Ovary (tissue), 9 donors: ENCODE measurements around the gene WIPF1. TPM values are rescaled to one million over a fixed set of nuclear protein-coding genes. Genes with fewer than 3 reads are reported as not detected.

Source experiments
- DNase-seq, 5 donors: peaks; one replicate each; pipeline ENCODE4 v3.0.0-alpha.2; 2019 to 2020
- H3K27ac ChIP-seq, 2 donors: fragments of 200-600 bp; one replicate each; pipeline versions ENCODE4 v1.5.1 to v1.8.0; 2019 to 2022
- H3K27me3 ChIP-seq: fragments of 200-600 bp; one replicate; pipeline ENCODE4 v1.8.0; 2022
- H3K36me3 ChIP-seq: fragments of 200-600 bp; sonication (generic); one replicate; pipeline ENCODE4 v1.5.1; 2019
- H3K4me1 ChIP-seq: one replicate; pipeline ENCODE4 v1.8.1; 2013; ENCODE audit warnings: mild to moderate bottlenecking, moderate library complexity; ENCODE audit not compliant: insufficient read depth
- H3K4me3 ChIP-seq: fragments of 200-600 bp; sonication (generic); one replicate; pipeline ENCODE4 v1.5.1; 2017
- H3K9me3 ChIP-seq, 2 donors: fragments of 200-600 bp in 1 of 2; sonication (generic) in 1 of 2; one replicate each; pipeline versions ENCODE4 v1.5.1 to v1.8.1; 2013 to 2019; ENCODE audit warnings: mild to moderate bottlenecking in 1 of 2, moderate library complexity in 1 of 2
- EP300 ChIP-seq: sonication (generic); formaldehyde crosslinking; IDR thresholded peaks from one replicate; pipeline ENCODE4 v1.6.1; 2017; ENCODE audit warnings: antibody characterized with exemption
- POLR2A ChIP-seq: fragments of 450-650 bp; IDR thresholded peaks from one replicate; pipeline ENCODE4 v1.6.1; 2017; ENCODE audit warnings: antibody characterized with exemption, mild to moderate bottlenecking, moderate library complexity
- WGBS, 3 donors: extraction: QIAGEN DNeasy Blood & Tissue Kit in 1 of 3; methylation state at CpG; one replicate each; pipeline versions ENCODE4 v1.1.5 to v1.1.7; 2013 to 2017; 5-methylcytosine and 5-hydroxymethylcytosine counted together
- intact Hi-C, 4 donors: fragments of 100-400 bp; cut with DNase I; formaldehyde crosslinking; loops; one replicate each; pipeline versions ENCODE4 v1.11.0 to v1.15.1; 2022 to 2023
- polyA plus RNA-seq, 2 donors: library from polyadenylated mRNA; stranded (reverse); fragments of 200-250 nt in 1 of 2; fragments of 350-450 nt in 1 of 2; fragmentation: Illumina TruSeq in 1 of 2; extraction: RNeasy Lipid Tissue Mini Kit (QIAGEN cat#74804) in 1 of 2; gene quantifications; one replicate each; pipeline ENCODE4 v1.2.3, GENCODE V29; 2013 to 2014
- total RNA-seq, 7 donors: library from RNA; depleted of rRNA in 2 of 7; stranded (reverse); fragments of >200 nt in 2 of 7; fragmentation: NEBNext Ultra II Directional in 3 of 7; extraction: Animal tissue kit (Norgen Biotek cat#: 25700) in 3 of 7; gene quantifications; one replicate each; pipeline versions ENCODE4 v1.1.0 to v1.2.4, GENCODE V29; 2016 to 2023
- TF ChIP-seq, protein P1 (sequence below), 3 donors: fragments of 450-650 bp in 2 of 3; fragments of 200-600 bp in 1 of 3; IDR thresholded peaks; one replicate each; pipeline versions ENCODE4 v1.5.1 to v1.8.0; 2016 to 2022; ENCODE audit warnings: antibody characterized with exemption in 3 of 3, mild to moderate bottlenecking in 1 of 3
- donor health status: DM: no; HTN: no; CAD: no; lungs with moderate emphysema.
- donor health status: DM: no; HTN: no; CAD: no.
- donor health status: Bipolar disorder and iron deficiency.
- donor health status: DM: yes; HTN: yes; CAD: no.
- donor health status: DM: no; HTN: no; CAD: no.
- donor health status: DM: yes; HTN: yes; CAD: no.

The WIPF1 gene
- total and polyA plus RNA-seq, 9 donors, result 9.7 to 42.6 (median 24.4) TPM

DNA sequence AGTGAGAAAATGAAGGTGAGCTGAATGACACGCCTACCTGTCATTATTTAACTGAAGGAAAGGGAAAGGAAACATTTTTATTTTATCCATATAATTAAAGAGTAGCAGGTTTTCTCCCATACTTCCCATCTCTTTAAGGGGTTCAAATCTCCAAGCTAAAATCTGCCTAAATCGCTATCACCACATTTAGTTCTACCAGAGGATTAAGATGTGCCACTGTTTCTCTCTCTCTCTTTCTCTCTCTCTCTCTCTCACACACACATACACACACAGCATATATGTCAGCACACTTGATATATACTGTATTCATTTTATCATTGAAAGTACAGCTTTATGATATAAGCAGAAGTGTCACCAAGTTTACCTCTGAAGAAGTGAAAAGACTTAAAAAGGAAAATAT lies 3.1 kb downstream of the WIPF1 start:
- intact Hi-C loops, result no loop called here
- WGBS, 3 donors, result 95 to 97% (median 96%) methylated on average over 2 of the region's 2 CpGs
- peaks cover 4% of the 10 kb centered on the region for H3K4me1 ChIP-seq
- no peak for DNase-seq
- no peak overlapping the region for H3K4me3 ChIP-seq
- TF ChIP-seq EP300, result no peak
- TF ChIP-seq POLR2A, result no peak
- TF ChIP-seq, protein P1, sequence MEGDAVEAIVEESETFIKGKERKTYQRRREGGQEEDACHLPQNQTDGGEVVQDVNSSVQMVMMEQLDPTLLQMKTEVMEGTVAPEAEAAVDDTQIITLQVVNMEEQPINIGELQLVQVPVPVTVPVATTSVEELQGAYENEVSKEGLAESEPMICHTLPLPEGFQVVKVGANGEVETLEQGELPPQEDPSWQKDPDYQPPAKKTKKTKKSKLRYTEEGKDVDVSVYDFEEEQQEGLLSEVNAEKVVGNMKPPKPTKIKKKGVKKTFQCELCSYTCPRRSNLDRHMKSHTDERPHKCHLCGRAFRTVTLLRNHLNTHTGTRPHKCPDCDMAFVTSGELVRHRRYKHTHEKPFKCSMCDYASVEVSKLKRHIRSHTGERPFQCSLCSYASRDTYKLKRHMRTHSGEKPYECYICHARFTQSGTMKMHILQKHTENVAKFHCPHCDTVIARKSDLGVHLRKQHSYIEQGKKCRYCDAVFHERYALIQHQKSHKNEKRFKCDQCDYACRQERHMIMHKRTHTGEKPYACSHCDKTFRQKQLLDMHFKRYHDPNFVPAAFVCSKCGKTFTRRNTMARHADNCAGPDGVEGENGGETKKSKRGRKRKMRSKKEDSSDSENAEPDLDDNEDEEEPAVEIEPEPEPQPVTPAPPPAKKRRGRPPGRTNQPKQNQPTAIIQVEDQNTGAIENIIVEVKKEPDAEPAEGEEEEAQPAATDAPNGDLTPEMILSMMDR (IDR thresholded peaks at IDR 0.05), result no peak
- H3K36me3 ChIP-seq, result no peaks in the 10 kb centered on the region
- H3K27me3 ChIP-seq, result no peaks in the 10 kb centered on the region
- H3K27ac ChIP-seq, result no peak overlapping the region
- H3K9me3 ChIP-seq, result no peaks in the 10 kb centered on the region

DNA sequence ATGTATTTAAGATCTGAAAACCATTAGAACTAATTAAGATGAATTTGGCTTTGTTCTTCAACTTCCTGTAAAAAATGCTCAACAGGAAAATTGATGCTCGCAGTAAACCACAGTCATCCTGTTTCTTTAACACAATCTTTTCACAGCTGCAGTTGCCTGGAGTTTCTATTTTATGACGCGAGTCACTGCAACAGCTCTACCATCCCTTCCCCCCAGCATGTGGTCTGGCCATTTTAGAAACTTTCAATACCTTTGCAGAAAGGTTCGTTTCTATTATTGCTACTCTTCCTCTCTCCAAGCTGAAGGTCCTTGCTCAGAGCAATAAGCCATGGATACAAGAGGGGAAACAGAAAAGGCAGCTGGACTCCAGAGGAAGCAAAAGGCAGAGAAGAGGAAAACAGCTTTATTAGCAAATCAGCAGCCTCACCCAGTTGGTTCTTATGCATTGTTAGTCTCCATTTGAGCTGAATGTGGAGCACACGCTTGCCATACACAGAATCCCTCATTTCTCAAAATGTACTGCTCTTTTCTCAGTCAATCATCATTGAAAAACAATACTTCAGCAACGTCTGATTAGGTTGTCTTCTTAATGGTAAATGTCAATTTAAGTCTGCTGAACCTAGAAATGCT lies 3.9 kb downstream of the WIPF1 start:
- peaks cover 5% of the 10 kb centered on the region for H3K4me1 ChIP-seq

DNA sequence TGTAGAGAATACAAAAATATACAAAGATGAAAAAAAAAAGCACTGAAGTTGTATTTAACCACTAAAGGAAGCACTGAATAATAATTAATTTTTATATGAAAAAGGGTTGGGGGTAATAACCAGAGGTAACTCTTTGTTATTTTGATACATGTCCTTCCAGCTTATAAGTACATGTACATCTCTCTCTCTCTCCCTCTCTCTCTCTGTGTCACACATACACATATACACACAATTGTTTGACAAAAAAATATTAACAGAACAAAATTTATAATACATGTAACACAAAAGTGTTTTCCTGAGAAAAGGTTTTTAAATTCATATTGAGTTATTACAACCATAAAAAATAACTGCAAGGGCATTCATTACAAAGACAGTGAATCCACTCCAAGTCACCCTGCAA lies 4.6 kb downstream of the WIPF1 start:
- no peaks in the 10 kb centered on the region for H3K27me3 ChIP-seq
- peaks cover 4% of the 10 kb centered on the region for H3K4me1 ChIP-seq
- H3K9me3 ChIP-seq, result no peaks in the 10 kb centered on the region
- intact Hi-C loops, result no loop called here
- no peak overlapping the region for H3K27ac ChIP-seq
- TF ChIP-seq, protein P1 (IDR thresholded peaks at IDR 0.05), result no peak
- TF ChIP-seq EP300 (no peak), POLR2A (no peak)
- no peak for DNase-seq
- no peaks in the 10 kb centered on the region for H3K36me3 ChIP-seq
- H3K4me3 ChIP-seq, result no peak overlapping the region

More for the DNA sequence above, 3.9 kb downstream of the WIPF1 start:
- Histone ChIP-seq H3K27me3 (no peaks in the 10 kb centered on the region), H3K9me3 (no peaks in the 10 kb centered on the region), H3K27ac (no peak overlapping the region), H3K4me3 (no peak overlapping the region), H3K36me3 (no peaks in the 10 kb centered on the region)
- 15 to 26% (median 20%) methylated on average over 6 of the region's 6 CpGs for WGBS, 3 donors
- DNase-seq, result no peak
- TF ChIP-seq POLR2A (no peak), EP300 (no peak)
- TF ChIP-seq, protein P1 (IDR thresholded peaks at IDR 0.05), result no peak
- intact Hi-C loops, result no loop called here

DNA sequence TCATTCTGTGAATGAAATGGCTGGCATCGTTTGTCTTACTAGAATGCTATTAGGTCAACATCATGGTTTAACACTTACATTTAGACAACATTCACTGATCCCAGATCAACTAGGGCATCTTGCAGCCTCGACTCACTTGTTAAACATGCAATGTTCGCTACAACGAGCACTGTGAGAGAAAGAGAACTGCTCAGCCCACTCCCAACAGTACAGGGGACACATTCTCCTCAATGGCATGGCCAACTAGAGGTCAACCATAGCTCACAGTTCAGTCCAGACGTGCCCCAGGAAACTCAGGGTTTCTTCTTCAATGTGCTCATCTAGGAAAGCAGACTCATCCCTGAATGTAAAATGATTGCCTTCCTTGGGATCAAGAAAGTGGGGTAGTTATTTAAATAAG lies 5.9 kb downstream of the WIPF1 start:
- Histone ChIP-seq H3K36me3 (no peaks in the 10 kb centered on the region), H3K4me3 (no peak overlapping the region), H3K4me1 (peaks cover 6% of the 10 kb centered on the region), H3K9me3 (no peaks in the 10 kb centered on the region), H3K27me3 (no peaks in the 10 kb centered on the region), H3K27ac (no peak overlapping the region)
- TF ChIP-seq POLR2A (no peak), EP300 (no peak)
- TF ChIP-seq, protein P1 (IDR thresholded peaks at IDR 0.05), result no peak
- WGBS, 3 donors, result 90 to 91% (median 90%) methylated on average over 5 of the region's 5 CpGs
- intact Hi-C loops, result no loop called here
- DNase-seq, result no peak
